ENCODE measurements around the gene ADAMTS8. TPM values are rescaled to one million over a fixed set of nuclear protein-coding genes. Genes with fewer than 3 reads are reported as not detected.

ADAMTS8 gene
- total and polyA plus RNA-seq, 10 of the 15 experiments (the other 5 are each of a cell fraction or from before 2014, with no cell fraction given), result not detected

GRCh38 chr11:130426837-130427341 lies 1.5 kb downstream of the ADAMTS8 start:
- H3K27ac ChIP-seq (ENCODE audit: control insufficient read depth, insufficient read depth), result no peak overlapping the region
- no peak overlapping the region for H2AFZ ChIP-seq (ENCODE audit: control insufficient read depth, low read depth, low read length)
- no peaks in the 10 kb centered on the region for H3K9me3 ChIP-seq (replicated peaks; ENCODE audit: control insufficient read depth, insufficient read depth, low read length)
- no peak for DNase-seq (ENCODE audit: low read depth, low spot score)
- H3K4me1 ChIP-seq (ENCODE audit: control insufficient read depth, insufficient read depth, low read length), result no peaks in the 10 kb centered on the region
- no peak for ATAC-seq
- peaks cover 15% of the 10 kb centered on the region in 2 experiments for H3K27me3 ChIP-seq (replicated peaks in 1 of 2; ENCODE audit: control insufficient read depth in 2 of 2, insufficient read depth in 2 of 2, low read length in 1 of 2)
- 68% methylated on average over 18 of the region's 18 CpGs for WGBS (ENCODE audit: insufficient coverage, insufficient replicate concordance, low lambda C conversion rate, missing lambda C conversion rate)
- no peaks in the 10 kb centered on the region; the same call in 1 of the 2 replicates for H4K20me1 ChIP-seq (ENCODE audit: control insufficient read depth, insufficient read depth)
- ChIA-PET RAD21 (ENCODE audit: unreplicated experiment) (no interaction called here), SMC1A (ENCODE audit: uncharacterized antibody, unreplicated experiment) (interaction anchor here (2.7 kb wide), 1 partner anchor 214 kb away, joined by 10 read pairs; no protein-coding TSS in a partner anchor), POLR2A (no interaction called here), CTCF (interaction anchor here (0.6 to 1.4 kb wide), 4 partner anchors 214 to 435 kb away, joined by 3 to 6 read pairs (median 4); no protein-coding TSS in a partner anchor)
- intact Hi-C loops (cut with micrococcal nuclease; ENCODE audit: unreplicated experiment) (no loop called here), in situ Hi-C loops (cut with MboI) (loop anchor here (10.0 kb wide), 1 partner anchor 212 kb away; no protein-coding TSS in a partner anchor)
- no peak overlapping the region for H3K4me2 ChIP-seq (ENCODE audit: control insufficient read depth, insufficient read depth)
- no peak overlapping the region for H3K9ac ChIP-seq (ENCODE audit: control insufficient read depth, insufficient read depth, low read length)
- TF ChIP-seq MEF2A (IDR thresholded peaks at IDR 0.05; ENCODE audit: insufficient read depth, low read depth, low read length) (no peak), ZNF207 (IDR thresholded peaks at IDR 0.05; ENCODE audit: borderline replicate concordance) (no peak), MAX (IDR thresholded peaks at IDR 0.05; ENCODE audit: low read depth, low read length) (no peak), ATF2 (IDR thresholded peaks at IDR 0.05; ENCODE audit: low read length) (no peak), CBX3 (IDR thresholded peaks at IDR 0.05; ENCODE audit: borderline replicate concordance, low read depth) (no peak), PRDM15 (CRISPR knock-in tag; IDR thresholded peaks at IDR 0.05) (no peak), MTA3 (IDR thresholded peaks at IDR 0.05; ENCODE audit: borderline replicate concordance, low read length) (no peak), KDM1A (IDR thresholded peaks at IDR 0.05; ENCODE audit: borderline replicate concordance) (no peak), ZNF622 (IDR thresholded peaks at IDR 0.05) (no peak), GATAD2B (conservative IDR thresholded peaks at IDR 0.05; ENCODE audit: low read depth) (no peak), HDAC2 (IDR thresholded peaks at IDR 0.05) (no peak)
- no peaks in the 10 kb centered on the region for H3K36me3 ChIP-seq (ENCODE audit: control insufficient read depth in 2 of 2, insufficient read depth in 2 of 2, low read length in 1 of 2)
- no peaks in the 10 kb centered on the region for H3K79me2 ChIP-seq (ENCODE audit: control insufficient read depth, insufficient read depth, low read length)
- no peak overlapping the region for H3K4me3 ChIP-seq
- FAIRE-seq, result no peak
- BruUV-seq (replicated peaks), result no TSS peak
